NOMO-1 (cell line): ENCODE data around the gene TMEM117.

Experiments
- DNase-seq, 2 experiments: peaks; one replicate each; lab custom pipeline; 2025; ENCODE audit not compliant: unreplicated experiment in 2 of 2; lab: John Stamatoyannopoulos, UW

The TMEM117 gene

DNA sequence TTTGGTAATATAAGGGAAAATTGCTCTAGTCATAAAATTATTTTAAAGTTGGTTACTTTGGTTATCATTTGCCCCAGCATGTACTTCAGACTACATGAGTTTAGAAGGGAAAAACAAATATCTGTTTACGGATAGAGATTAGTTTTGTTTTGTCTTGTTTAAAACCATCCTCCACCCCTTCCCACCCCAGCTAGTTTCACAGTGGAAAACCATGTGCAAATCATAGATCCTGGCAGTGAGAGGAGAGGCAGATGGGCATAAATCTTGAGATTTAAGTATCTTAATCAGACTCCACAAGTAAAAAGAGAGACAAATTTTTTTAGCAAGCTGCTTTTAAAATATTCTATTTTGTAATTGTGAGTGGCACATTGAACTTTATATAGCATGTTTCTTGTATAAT lies 424.7 kb downstream of the TMEM117 start:
- DNase-seq, result no peak

DNA sequence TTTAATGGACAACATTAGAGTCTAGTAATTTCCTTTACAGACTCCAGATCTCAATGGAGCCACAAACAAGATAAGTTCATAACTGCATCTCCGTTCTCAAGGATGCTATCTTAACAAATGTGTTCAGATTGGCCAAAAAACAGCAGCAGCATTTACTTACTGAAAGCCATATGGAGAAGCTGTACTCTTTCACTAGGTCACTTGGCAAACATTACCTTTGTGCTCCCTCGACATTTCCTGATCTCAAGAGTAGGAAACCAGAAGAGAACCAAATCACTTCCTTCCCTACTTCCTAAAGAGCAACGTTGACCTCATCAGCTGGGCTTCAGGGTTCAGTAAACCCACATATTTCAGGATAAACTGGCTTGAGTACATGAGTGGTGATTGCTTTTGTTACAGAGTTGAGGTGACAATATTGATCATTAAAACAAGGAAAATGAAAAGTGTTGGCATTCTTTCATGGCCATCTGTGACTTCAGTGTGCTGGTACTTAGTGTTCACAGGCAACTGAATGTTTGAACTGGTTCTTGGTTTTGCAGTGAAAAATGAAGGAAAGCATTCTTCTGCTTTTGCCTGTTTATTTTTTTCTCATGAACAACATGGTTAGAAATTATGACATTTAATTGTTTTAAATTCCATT lies 449.6 kb downstream of the TMEM117 start:
- DNase-seq, result no peak

DNA sequence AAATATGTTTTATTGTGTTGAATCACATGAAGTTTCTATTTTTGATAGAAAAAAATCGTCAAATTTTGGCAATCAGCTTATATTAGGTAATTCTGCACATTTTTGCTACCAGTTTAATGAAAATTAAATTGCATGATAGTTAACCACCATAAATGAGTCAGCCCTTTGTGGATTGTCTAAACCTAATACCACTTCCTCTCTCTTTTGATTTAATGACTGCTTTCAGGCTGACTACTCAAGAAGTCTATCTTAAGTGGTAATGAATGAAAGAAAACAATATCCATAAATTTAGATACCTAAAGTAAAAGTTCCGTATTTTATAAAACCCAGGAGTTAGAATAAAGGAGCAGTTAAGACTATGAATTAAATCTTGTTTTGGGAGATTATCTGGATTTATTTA lies 450.5 kb downstream of the TMEM117 start:
- DNase-seq, result peak; percentile 48 to 89

DNA sequence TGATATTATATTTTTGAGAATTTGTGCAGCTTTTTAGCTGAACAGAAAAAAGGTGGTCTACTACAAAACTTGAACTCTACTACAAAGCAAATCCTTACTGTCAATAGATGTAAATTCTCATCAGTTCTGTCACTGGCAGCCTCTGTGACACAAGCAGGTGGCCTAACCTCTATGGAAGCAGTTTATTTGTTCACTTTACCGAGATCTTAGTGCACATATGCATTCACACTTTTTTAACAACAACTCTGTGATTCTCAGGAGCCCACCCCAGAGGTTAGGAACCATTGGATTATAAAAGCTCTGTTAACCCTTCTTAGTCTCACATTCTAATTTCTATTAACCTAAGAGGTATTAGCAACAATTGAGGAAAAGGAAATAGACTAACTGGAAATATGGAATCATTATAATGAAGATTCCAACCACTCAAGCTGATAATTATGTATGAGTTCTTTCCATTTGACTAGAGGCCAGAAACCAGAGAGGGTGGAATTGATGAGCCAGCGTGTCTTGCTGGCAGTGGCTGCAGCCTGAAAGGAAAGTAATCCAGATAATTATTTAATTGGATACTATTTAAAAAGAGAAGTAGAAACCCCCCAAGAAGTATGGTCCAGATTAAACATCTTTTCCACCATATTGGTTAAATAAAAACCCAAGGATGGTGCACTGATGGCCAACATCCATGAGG lies 451.1 kb downstream of the TMEM117 start:
- DNase-seq, result no peak

DNA sequence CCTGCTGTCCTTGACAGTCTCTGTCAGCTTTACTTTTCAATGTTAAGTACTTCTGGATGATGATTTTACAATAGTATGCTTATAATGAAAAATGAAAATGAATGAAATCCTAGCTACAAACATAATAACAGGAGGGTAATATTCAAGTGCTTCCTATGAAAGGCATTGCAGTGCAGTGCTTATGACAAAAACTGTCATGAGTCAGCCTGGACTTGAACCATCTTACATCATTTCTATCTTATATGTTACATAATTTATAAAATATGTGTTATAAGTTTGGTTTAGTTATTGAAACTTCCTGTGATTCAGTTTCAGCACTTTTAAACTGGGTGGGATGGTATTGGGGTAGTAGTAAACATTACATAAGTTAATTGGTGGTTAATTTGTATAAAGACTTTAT lies 451.7 kb downstream of the TMEM117 start:
- peak in 1 of 2 experiments; percentile 49 for DNase-seq

DNA sequence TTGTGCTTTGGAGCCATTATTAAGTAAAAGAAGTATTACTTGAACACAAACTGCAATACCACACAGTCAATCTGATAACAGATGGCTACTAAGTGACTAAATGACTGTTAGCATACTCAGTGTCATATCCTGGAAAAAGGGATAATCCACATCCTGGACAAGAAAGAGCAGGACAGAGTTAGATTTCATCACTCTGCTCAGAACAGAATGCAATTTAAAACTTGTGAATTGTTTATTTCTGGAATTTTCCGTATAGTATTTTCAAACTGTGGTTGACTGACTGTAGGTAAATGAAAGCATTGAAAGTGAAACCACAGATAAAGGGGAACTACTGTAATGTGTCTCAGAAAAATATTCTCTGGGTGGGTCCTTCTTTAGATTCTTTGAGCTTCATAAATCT lies 458.8 kb downstream of the TMEM117 start:
- peak; percentile 28 to 76 for DNase-seq

DNA sequence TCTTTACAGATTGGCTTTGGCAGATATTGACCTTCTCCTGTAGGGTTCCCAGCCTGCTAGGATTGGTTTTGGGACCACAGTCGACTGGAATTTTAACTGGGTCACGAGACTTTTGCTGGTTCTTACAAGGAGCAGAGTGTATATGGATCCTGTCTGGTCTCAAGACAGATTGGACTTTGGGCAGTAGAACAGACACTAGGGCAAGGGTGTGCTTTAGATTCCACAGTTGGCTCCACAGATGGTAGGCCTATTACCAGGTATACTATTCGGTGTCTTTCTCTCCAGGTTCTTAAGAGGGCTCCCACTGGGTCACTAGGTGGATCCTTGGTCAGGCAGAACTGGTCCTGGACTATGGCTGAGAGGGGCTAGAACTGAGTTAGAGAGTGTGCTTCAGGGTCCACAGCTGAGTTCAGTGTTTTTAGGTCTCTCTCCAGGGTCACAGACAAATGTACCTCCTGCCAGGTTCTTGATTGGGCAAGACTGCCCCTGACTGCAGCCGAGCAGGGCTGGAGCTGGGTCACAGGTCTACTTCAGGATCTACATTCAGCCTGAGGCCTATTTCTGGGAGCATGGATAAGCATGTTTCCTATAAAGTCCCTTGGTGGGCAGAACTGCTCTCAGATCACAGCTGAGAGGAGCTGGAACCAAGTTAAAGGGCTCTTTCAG lies 460.2 kb downstream of the TMEM117 start:
- DNase-seq, result no peak

DNA sequence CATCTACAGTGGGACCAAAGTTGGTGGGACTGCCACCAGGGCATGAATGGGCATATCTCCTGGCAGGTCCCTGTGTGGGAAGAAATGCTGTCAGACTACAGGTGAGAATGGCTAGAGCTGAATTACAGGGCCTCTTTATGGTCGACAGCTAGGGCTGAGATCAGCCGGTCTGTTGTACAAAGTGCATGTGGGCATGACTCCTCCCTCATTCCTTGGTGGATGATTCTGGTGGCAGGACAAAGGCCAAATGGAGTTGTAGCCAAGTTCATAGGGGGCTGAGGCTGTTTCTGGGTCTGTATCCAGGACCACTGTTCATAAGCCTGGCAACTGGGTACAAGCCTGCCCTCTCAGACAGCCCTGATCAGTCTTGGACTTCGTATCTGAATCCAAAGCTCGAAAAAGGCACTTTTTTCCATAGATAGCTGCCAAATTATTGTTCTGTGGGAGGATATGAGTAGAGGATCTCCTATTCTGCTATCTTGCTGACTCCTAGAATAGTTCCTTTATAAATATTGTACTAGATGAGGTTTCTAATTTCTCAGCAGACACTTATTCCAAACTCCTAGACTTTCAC lies 460.8 kb downstream of the TMEM117 start:
- DNase-seq, result no peak

DNA sequence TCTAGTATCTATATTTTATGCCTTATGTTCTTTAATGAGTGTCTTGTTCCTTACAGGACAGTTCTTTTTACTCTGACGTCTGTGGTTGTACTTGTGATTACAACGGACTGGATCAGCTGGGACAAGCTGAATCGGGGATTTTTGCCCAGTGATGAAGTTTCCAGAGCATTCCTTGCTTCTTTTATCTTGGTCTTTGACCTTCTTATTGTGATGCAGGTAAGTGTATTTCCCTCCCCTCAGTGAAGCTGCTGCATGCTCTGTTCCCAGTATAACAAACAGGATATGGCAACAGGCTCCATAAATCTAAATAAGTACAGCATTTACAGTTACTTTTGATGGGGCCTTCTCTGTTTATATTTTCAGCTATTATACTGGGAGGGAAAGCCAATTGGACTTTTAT lies 463.6 kb downstream of the TMEM117 start:
- no peak for DNase-seq

DNA sequence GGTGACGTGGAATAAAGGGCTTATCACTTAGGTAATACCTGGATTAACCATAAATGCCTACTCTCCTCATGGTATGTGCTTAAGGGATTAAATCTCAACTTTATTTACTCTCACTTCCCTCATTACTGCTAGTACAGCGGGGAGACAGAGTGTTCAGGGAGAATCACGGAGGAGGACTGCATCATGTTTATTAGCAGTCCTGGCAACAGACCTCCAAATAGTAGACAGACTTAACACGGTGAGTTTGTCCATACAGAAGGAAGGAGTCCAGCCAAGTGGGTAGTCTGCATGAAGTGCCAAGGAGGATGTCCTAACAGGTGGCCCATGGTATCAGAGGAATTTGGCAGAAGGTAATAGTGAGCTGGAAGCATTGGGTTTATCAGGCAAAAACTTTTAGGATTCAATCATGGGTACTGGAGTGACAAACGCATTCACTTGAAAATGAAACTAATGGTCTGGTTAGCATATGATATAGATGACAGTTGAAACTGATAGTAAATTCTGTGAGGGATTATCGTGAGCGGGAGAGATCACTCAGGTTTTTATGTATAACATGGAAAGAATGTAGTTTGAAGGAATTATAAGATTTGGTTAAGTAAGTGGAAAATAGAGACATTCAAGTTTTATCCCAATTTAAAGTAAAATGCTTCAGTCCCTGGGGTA lies 471.8 kb downstream of the TMEM117 start:
- peak in 1 of 2 experiments; percentile 4 for DNase-seq

DNA sequence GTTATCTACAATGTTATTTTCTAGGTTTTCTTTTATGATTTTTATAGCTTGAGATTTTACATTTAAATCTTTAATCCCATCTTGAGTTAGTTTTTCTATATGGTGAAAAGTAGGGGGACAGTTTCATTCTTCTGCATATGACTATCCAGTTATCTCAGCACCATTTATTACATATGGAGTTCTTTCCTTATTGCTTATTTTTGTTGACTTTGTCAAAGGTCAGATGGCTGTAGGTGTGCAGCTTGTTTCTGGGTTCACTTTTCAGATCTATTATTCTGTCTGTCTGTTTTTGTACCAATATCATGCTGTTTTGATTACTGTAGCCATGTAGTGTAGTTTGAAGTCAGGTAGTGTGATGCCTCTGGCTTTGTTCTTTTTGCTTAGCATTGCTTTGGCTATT lies 477.3 kb downstream of the TMEM117 start:
- no peak for DNase-seq

DNA sequence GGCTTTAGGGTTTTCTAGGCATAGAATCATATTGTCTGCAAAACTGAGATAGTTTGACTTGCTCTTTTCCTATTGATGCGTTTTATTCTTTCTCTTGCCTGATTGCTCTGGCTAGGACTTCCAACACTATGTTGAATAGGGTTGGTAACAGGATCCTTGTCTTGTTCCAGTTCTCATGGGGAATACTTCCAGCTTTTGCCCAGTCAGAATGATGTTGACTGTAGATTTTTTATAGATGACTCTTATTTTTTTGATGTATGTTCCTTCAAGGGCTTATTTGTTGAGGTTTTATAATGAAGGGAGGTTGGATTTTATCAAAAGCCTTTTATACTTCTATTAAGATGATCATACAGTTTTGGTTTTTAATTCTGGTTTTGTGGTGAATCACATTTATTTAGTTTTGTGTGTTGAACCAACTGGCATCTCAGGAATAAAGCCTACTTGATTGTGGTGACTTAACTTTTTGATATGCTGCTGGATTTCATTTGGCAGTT lies 478.2 kb downstream of the TMEM117 start:
- DNase-seq, result no peak

DNA sequence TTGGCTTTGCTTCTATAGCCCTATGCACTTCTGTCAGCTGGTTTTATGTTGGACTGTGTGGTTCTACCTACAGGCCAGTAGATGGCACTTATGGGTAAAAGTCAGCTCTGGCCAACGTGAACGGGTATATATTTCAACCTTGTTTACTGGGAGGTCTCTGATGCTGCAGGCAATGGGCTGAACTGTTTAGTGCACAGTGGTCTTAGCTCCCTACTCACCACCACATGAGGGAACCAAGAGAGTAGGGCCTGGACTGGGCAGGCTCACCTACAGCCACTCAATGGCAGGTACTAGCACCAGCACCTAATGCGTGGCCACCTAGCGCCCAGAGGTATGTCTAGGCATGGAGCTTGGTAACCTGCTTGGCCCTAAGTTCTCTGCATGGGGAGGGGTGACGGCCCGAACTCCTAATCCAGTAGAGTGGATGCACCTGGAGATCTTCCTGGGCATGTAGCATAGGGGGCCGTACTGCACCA lies 481.8 kb downstream of the TMEM117 start:
- DNase-seq, result no peak

DNA sequence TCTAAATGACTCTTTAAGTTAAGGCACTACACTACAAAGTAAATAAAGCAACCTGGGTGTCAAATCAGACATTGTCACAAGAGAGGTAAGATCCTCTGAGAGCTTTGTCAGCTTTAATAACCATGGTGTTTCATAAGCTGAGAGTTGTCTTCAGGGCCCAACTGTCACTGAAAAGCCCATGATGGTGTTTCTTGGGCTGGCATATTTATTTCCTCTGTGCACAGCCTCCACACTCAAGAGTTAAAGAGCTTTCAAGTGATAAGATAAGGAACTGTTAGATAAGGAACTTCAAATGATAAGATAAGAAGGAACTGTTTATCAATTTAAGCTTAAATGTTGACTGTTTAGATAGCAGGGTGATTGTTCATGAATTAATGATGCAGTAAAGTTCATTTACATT lies 495.4 kb downstream of the TMEM117 start:
- no peak for DNase-seq

DNA sequence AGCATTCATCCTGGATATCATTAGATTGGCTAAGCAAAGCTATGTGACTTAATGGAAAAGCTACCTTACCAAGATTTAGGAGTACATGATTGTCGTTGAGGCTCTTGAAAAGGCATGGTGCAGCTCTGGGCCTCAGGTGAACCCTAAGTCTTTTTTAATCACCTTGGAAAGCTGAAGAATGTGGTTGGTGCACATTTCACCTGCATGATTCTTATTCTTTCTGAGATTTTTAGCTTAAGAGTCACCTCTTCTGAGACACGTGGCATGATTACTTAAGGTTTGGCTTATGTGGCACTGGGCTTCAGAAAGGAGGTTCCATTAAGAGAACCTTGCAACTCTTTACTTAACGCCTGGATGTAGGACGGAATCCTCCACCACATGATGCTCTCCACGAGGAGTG lies 498.5 kb downstream of the TMEM117 start:
- DNase-seq, result no peak

DNA sequence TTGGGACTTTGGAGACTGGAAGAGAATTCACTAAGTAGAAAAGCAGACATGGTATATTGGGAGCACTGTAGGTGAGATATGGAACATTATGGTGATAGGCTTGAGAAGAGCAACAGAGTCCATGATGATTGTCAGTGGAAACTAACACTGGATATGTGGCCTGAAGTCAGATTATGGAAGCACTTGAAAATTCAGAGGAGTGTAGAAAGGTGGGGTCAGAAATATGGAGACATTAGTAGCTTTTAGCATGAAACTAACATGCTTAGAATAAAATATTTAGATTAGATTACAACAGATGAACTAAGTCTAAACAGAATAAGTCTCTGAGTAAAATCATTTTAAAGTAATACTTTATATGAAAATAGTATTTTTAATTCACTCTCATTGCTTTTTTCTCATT lies 499.1 kb downstream of the TMEM117 start:
- DNase-seq, result no peak

DNA sequence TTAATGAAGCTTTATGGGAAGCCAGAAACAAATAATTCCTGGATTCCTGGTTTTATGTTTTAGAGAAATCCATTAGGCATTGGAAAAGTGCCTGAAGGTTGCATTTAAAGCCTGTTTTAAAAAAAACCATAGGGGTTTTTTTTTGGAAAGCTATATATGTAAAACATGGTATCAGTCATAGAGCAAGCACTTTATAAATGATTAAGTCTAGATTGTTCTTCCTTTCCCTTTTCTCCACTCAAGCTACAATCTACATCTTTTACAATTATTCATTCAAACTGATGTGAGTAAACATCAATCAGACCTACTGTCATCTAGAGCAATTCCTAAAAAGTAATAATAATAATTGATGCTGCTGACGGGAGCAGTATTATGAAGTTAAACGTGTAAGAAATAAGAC lies 500.7 kb downstream of the TMEM117 start:
- DNase-seq, result no peak

DNA sequence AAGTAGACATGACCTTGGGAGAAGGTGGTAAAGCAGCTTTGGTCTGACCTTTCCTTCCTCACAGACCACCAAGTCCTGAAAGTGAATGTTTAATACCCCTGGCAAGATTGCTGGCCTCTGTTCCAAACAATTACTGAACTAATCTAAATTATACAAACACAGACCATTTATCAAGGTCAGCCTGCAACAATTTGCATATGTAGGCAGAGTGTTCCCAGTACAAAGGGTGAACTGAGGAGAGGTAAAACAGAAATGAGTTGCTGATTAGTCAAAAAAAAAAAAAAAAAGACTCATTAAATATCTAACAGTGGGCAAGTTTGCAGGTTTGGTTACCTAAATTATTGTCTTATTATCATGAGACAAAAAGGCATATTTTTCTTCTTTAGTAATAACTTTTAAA lies 506.5 kb downstream of the TMEM117 start:
- no peak for DNase-seq

DNA sequence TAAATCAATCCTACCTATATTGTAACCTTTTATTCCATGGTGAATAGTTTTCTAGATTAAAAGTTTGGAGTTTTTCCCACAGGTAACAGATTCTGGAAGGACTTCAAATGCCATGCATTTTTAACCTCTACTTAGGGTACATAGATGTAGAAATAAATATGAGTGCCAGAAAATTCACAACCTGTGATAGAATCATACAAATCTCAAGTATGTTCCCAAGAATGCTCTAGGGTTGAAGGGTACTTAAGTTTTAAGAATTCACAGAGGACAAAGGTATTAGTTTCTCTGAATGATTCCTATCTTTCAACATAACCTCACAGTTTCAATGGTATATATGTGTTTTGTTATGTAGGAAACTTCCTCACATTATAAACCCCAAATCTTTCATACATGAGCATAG lies 511.3 kb downstream of the TMEM117 start:
- DNase-seq, result no peak

DNA sequence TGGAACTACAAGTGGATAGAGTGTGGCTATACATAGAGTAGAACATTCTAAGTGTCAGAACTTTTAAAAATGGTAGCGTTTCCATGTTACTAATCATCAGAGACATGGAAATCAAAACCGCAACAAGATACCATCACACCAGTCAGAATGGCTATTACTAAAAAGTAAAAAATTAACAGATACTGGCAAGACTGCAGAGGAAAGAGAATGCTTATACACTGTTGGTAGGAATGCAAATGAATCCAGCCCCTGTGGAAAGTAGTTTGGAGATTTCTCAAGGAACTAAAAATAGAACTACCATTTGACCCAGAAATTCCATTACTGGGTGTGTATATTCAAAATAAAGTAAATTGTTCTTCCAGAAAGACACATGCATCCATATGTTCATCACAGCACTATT lies 521.6 kb downstream of the TMEM117 start:
- DNase-seq, result no peak

DNA sequence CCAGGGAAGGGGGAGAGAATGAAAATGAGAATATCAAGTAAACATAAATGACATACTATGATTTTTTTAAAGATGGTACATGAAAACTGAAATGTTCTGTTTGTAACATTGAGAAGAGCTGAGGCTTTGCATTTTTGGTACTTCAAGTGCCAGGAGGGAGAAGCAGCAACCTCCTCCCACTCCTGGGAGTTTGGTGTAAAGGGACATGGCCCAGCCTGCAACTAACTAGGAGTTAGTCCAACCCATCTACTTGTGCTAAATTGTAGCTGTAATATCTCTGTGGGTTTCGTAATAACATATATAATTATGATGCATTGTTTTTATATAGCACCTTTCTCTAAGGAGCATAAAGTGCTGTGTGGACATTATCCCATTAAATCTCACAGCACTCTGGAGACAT lies 522.8 kb downstream of the TMEM117 start:
- DNase-seq, result no peak
